ENCODE results near the gene KLF11.

KLF11 gene

DNA sequence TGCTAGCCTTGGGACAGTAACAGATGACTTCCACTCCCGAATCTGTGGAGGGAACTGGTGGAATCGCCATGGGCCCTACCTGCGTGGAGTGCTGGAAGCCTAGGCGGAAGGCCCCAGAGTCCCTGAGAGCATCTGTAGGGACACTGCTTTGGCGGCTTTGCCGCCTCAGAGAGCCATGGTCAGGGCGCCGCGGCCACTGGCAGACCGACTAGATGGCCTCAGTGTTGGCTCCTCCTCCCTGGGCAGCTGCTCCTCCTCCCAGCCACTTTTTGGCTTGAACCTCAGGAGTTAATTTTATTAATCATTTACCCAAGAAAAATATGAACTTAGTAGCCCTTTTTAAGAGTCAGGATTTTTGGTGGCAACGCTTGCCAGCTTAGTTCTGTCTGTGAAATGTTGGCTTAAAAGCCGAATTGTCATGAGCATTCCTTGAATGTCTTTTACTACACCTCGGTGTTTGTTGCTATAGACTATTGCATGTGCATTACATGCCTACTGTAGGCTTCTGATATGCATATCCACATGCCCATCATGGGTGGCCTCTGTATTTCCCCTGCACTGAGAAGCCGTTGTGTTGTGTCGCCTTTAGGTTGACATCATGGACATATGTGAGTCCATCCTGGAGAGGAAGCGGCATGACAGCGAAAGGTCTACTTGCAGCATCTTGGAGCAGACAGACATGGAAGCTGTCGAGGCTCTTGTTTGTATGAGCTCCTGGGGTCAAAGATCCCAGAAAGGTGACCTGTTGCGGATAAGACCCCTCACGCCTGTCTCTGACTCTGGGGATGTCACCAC, 2.4 kb downstream of the KLF11 start:
- no peak for DNase-seq

DNA sequence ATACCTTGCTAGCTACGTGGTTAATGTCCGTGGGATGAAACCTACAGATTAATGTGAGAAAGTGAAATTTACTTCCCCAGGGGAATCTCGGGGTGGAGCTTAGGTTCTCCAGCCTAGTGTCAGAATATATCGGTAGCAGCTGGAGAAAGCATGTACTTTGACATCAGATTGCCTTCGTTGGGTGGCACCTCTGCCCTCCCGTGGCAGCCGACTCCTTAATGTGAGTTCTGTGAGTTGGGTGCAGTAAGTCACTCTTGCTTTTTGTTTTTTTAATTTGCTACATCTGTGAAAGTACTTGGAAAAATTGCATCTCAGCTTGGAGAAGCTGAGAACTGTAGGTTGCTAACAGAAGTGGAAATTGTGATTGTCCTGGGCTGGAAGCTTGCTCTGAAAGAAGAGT, 3.6 kb downstream of the KLF11 start:
- DNase-seq: no peak

DNA sequence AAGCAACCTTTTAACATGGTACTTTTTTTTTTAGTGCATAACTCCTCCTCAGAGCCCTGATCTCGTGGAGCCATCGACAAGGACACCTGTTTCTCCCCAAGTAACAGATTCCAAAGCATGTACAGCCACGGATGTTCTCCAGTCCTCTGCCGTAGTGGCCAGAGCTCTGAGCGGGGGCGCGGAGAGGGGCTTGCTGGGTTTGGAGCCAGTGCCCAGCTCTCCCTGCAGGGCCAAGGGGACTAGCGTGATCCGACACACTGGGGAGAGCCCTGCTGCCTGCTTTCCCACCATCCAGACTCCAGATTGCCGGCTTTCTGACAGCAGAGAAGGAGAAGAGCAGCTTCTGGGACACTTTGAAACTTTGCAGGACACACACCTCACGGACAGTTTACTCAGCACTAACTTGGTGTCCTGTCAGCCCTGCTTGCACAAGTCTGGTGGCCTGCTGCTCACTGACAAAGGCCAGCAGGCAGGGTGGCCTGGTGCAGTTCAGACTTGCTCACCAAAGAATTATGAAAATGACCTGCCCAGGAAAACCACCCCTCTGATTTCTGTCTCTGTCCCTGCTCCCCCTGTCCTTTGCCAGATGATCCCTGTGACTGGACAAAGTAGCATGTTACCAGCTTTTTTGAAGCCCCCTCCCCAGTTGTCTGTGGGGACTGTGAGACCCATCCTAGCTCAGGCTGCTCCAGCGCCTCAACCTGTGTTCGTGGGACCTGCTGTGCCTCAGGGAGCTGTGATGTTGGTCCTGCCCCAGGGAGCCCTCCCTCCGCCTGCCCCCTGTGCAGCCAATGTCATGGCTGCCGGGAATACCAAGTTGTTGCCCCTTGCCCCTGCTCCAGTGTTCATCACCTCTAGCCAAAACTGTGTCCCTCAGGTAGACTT, 4.5 kb downstream of the KLF11 start:
- DNase-seq: no peak

DNA sequence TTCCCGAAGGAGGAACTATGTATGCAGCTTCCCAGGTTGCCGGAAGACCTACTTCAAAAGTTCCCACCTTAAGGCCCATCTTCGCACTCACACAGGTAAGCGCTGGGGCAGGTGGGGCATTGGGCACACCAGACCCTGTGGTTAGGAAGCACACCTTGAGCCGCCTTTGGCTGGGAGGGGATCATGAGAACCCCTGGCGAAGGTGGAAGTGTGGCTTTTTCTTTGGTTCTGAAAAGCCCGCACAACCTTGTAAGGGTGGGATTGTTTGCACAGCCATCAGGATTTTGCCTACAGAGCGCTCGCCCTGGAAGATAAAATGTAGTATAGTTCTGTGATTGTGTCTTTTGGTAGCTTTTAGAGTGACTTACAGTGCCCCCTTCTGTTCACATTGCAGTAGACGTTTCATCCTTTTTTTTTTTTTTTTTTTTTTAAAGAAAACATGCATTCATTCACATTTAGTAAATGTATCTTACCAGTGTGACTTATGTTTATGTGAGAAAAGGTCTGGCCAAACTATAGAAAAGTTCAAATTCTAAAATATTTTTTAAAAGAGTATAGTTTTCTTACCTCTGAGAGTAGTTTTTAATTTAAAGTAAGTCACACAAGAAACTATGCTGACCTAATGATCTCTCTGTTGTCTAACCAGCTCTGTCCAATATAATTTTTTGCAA, 5.3 kb downstream of the KLF11 start:
- DNase-seq: no peak

DNA sequence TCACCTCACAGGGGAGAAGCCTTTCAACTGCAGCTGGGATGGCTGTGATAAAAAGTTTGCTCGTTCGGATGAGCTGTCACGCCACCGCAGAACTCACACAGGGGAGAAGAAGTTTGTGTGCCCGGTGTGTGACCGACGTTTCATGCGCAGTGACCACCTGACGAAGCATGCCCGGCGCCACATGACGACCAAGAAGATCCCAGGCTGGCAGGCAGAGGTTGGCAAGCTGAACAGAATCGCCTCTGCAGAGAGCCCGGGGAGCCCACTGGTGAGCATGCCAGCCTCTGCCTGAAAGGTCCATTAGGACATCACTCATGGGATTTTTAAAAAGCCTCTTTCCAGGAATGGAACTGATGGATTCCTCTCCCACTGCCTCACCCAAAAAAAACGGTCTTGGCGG, 8.9 kb downstream of the KLF11 start:
- DNase-seq: no peak

DNA sequence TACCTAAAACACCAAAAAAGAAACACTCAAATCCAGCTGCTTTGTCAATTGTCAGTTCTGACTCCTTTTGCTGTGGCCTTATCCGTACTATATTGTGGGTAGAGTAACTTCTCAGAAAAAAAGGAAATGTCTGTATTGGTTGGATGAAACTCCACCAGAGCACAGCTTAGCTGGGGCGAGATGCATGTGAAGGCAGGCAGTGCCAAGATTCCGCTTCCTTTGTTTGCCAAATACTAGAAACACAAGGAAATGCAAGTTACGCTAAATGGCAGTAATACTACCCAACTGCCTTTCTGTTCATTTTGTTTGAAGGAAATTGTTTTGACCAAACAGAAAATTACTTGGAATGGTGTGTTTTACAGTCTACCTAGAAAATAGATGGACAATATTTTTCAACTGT, 10.0 kb downstream of the KLF11 start:
- DNase-seq: no peak

DNA sequence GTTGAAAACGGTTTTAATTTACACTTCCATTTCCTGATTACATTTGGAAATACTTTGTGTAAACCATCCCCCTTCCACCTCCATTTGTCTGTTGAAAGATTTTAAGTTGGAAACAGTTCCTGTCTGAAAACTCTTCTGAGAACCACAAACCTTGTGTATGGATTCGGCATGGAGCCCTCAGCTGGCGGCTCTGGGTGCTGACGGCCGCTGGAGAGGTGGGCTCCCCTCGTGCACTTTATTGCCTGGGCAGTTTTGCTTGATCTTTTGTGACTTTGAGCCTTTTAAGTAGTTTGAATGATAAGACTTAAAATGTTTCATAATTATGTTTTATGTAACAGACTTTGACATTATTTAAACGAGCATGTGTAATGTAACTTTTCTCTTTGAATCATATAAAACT, 11.1 kb downstream of the KLF11 start:
- DNase-seq: no peak

DNA sequence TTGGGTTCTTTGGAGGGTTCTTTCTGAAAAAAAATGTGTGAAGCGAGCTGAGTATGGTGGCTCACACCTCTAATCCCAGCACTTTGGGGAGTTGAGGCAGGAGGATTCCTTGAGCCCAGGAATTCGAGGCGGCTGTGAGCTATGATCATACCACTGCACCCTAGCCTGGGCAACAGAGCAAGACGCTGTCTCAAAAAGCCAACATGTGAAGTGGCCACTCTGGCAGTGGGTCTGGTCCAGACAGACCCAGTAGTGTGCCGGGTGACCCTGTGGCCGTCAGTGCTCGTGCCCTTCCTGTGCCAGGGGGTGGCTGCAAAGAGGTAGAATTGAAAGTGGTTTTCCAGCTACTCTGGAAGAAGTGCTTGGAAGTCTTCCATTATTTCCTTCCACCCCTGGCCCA, 11.6 kb downstream of the KLF11 start:
- DNase-seq: no peak

DNA sequence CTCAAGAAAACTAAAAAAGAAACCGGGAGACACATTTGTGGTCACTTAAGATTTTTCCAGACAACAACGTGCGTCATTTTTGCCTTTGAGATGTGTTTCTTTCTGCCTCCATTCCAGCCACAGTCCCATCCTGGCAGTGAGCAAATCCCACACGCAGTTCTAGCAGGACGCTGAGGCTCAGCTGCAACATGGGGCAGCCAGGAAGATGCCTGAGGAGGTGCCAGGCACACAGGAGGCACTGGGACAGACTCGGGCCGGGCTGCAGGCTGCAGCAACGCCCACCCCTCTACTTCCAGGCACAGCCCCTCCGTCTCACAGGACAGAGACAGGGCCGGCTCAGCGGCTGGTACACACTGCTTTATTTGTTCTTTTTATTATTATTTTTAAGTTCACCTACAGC, 13.1 kb downstream of the KLF11 start:
- no peak for DNase-seq

DNA sequence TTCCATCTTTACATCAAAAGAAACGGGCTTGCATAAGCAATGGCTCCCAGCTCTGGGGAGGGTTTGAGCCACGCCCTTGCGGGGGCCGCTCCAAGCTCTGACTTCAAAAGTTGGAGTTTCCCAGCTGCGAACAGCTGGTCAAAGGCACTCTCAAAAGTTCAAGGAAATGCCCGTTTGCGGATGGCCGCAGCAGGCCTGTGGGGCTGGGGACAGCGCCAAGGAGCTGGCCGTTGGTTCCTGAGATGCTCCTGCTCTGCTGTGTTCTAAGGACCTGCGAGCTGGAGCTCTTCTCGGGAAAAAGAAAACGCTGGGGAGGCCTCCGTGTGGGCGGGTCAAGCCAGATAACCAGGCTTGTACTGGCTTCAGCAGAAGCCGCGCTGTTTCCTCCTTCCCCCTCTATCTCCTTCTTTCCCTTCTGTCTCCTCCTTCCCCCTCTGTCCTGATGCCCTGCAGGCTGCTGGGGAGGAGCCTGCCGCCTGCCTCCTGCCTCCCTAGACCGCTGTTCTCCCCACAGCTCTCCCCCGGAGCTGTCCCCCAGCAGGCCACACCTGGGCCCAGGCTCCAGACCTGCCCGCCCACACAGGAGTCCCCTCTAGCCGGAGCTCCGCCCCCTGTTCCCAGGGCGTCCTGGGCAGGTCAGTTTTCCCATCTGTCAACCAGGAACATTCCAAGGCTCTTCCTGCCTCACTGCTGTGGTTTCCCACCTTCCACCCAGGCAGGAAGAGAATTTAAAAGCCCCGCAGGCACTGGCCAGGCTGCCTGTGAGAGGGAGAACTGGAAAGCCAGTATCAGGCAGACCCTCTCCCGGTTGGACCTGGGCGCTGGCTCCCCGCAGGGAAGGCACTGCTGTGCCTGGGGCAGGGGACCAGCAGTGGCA, 14.1 kb downstream of the KLF11 start:
- DNase-seq: no peak

DNA sequence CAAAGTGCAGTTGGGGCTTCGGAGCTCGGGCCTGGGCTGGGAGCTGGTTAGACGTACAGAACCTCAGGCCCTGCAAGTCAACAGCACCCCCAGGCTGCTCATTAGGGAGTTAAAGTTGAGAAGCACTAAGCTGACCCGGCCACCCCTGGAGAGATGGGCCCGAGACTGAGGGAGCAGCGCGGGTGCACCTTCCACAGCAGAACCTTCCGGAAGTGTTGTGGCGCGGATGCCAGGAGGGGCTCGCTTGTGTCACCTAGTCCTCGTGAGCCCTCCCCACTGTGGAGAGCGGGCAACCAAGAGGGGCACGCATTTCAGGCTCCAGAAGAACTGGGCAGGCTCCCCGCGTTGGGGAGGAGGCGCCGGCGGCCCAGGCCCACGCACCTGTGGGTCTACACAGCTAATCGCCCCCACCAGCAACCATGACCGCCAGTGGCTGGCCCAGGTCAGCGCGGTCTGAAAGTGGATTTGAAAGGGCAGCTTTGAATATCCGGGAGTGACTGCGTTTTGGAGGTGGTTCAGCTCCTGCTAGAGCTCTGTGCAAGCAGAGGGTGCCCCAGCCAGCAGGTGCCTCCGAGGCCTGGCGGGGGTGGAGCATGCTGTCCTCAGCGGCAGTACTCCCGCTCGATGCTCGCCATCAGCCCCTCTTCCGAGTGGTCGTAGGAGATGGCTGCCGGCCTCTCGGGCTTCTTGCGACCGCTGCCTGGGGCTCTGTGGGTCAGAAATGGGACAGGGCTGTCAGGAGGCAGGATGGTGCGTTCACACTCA, 15.1 kb downstream of the KLF11 start:
- DNase-seq: no peak

DNA sequence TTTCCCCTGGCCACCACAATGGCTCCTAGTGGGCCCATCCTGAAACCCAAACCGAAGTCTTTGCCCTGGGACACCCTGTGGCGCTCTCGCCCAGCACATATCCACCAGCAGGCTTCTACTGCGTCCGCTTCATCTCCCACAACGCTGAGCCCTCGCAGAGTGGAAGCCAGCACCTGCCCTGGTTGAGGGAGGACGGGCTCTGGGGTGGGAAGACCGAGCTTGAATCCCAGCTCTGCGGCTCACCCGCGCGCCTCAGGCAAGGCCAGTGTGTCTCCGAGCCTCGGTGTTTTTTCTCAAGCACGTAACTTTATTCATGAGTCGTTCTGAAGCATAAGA, 15.6 kb downstream of the KLF11 start:
- no peak for DNase-seq

DNA sequence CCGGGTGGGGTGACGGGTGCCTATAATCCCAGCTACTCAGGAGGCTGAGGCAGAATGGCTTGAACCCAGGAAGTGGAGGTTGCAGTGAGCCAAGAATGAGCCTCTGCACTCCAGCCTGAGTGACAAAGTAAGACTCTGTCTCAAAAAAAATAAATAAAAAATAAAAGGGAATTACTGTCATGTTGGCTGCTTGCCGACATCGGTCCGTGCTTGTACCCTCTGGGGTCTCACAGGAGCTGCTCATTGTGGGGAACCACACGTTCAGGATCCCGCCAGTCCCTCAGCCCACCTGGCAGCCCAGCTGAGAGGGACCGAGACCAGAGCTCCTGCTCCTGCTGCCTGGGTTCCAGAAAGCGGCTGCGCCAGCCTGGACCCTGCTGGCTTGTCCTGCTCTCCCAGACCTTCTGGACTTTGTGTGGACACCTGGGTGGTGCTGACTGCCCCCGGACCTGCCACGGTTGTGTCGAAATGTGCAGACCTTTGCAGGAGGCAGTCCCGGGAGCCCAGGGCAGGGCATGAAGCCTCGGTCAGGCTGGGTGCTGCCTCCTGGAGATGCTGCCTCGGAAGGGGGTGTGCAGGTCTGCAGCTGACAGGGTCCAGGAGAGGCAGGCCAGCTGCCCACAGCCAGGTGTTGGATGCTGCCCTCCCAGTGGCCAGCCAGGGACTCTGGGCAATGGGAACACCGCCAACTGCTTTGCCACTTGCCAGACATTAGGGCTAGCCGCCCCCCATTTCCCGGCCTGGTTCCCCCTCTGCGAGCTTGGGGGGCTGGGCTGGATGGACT, 16.4 kb downstream of the KLF11 start:
- no peak for DNase-seq

DNA sequence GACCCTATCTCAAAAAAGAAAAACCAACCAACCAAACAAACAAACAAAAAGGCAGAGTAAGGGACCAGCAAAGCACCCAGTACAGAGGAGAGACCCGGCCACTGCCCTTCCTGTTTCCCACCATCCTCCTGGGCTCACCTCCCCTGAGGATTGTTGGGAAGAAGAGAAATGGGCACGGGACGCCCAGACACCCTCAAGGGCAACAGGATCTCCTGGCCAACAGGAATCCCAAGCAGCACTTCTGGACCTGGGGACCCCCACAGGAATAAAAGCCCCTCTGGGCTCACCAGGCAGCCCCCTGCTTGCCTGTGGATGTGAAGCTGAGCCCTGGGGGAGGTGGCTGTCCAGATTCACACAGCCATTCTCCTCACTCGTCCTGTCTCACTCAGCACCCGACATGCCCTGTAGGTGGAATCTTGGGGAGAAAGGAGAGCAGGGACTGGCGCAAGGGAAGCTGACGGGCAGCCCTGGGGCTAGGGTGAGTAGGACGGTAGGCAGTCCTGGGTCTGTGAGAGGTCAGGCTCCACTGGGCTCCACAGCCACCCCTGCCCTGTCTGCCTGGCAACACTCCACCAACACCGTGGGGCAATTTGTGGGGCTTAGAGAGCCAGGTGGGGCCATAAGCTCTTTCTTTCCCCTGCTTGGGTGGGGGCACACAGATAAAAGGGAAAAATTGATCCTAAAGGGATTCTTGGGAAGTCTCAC, 18.0 kb downstream of the KLF11 start:
- DNase-seq: no peak

DNA sequence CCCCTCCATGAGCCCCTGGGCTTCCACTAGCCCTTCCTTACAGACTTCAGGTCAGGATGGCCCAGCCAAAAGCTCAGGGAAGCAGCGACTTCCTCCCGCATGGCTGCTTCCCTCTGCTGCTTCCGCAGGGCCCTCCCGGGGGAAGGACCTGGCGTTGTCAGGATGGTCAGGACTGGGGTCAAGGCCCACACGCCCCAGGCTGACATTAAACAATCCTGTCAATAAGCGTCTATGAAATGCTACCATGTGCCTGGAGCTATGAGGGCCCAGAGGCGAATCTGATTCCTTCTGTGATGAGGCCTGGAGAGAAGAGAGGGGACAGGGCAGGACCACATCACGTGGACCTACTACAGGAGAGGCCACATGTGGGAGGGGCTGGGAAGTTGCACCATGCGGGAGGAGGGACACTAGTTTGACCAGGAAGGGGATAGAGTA, 19.6 kb downstream of the KLF11 start:
- no peak for DNase-seq

DNA sequence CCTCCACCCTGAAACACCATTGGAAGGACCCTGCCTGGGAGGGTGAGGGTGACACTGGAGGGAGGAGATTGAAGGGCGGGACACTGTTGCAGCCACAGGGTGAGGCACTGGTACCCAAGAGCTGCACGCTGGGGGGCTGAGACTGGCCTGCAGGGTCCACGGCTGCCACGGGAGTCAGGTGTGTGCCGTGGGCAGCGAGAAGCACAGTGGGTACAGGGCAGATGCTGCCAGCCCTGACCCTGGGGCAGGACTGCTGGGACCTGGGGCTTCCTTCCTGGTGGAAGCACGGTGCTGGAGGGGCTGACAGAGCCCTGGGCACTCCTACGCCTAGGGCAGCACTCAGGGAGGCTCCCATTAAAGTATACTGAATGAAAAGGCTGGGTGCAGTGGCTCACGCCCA, 20.2 kb downstream of the KLF11 start:
- no peak for DNase-seq

DNA sequence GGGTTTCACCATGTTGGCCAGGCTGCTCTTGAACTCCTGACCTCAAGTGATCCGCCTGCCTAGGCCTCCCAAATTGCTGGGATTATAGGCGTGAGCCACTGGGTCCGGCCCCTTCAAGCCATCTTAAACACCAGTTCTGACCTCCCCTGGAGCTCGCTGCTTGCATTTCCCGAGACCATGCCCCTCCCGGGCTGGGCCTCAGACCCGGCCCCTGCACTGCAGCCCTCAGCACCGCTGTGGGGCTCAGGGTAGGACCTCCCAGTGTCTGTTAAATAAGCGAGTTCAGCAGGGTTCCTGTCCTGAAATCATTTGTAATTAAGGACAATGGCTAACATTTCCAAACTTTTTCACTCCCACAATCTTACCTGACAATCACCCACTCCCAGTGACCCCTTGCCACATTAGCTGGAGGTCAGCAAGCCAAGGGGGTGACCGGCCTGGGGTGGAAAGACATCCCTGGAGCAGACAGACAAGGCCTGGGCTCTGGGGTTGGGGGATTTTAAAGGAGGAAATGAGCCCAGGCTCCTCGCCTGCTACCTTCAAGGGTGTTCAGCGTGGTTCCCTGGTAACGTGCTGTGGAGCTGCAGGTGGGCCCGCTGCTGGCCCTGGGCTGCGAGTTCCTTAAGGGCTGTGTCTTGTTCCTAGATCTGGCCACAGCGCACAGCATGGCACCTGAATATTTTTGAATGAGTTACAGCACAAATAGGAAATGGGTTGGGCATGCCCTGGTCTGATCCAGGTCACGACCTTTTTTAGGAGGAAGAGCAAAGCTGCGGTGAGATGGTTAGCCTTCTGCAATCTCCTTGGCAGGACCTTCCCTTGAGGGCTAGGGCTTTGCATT, 21.8 kb downstream of the KLF11 start:
- no peak for DNase-seq

DNA sequence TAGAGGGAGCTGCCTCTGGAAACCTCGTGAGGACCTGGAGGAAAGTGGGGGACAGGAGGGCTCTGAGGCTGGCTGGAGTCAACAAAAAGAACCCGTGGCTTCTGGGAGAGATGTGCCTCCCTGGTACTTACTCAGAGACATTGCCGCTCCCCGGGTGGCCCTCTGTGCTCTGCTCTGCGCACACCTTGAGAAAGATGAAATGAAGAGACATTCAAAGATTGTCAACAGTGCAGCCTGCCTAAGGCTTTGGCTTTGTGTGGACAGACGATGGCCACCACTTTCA, 22.4 kb downstream of the KLF11 start:
- DNase-seq: no peak

DNA sequence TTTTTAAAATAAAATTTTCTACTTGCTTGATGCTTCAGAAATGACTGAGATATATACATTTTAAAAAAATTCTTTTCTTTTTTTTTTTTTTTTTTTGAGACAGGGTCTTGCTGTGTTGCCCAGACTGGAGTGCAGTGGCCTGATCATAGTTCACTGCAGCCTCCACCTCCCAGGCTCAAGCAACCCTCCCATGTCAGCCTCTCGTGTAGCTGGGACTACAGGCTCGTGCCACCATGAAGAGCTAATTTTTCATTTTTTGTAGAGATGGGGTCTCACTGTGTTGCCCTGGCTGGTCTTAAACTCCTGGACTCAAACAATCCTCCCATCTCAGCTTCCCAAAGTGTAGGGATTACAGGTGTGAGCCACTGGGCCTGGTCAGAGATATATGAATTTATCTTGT, 24.0 kb downstream of the KLF11 start:
- DNase-seq: no peak

DNA sequence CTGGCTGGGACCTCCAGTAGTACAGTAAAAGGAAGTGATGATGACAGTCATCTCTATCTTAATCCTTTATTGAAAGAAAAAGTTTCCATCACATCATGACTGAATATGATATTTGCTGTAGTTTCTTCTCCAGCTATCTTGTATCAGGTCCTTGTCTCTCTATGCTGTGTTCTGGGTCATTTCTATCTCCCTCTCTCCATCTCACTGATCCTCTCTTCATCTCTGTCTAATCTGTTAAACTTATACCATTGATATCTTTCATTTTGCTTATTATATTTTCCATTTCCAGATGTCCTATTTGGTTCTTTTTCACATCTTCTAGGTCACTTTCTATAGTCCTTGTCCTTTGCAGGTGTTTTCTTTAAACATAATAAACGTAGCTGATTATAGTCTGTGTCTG, 24.5 kb downstream of the KLF11 start:
- DNase-seq: no peak

Data from effector CD8-positive, alpha-beta T cell (primary cell).